GOT3 (cell line): Measurements from ENCODE around the gene GON7.

ENCODE experiments used
- DNase-seq: peaks from one replicate; lab custom pipeline; 2025; ENCODE audit warnings: mixed read lengths; lab: John Stamatoyannopoulos, UW

The GON7 gene

DNA sequence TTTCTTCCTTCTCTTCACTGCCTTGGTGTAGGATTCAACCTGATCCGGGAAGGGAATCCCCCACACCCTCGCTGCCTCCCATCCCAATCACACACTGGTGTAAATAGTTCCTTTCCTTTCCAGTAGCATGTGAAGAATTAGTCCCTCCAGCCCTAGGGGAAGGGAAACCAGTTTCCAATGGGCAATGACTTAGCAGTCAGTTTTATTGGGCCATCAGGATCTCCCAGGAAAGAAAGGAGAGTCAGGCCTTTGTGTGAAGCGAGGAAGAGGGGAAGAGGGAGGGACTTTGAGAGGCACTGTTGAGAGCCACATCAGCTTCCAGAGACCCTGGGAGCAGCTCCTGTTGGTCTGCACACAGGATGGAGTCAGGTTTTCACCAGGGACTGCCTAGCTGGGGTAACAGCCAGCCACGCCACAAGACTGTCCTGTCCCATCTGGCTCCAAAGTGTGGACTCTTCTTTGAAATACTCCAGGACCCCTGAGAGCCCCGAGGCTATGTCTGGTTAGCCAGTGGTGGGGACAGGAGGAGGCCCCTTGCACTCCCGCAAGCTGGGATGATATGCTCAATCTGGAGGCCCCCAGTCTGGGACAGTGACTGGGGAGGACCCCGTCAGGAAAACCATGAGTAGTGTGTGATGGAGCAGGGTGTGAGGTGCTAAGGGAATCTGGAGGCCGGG, 50.0 kb downstream of the GON7 start:
- DNase-seq: no peak

GRCh38 chr14:93155667-93156066, 51.2 kb downstream of the GON7 start:
- DNase-seq: no peak

DNA sequence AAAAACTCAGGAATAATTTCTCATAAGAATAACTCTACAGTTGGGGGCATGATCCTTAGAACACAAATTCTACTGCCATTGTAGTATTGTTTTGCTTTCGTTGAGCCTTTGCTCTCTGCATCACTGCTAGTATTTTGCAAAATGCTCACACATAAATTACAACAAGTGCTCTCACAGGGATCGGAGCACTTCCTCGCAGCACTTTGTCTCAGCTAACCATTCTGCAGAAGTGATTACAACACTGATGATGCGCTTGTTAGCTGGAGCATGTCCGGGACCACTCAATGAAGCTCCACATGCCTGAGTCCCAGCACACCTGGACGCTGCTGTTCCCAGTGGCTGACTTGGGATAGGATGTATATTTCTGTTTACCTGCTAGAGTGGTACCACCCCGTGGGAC, 53.7 kb downstream of the GON7 start:
- DNase-seq: no peak
